Lower leg skin (tissue), 4 donors: ENCODE data around the gene ATP6V0D1. TPM values are rescaled to one million over a fixed set of nuclear protein-coding genes. Genes with fewer than 3 reads are reported as not detected.

Experiments used
- DNase-seq, 2 donors: peaks; one replicate each; pipeline ENCODE4 v3.0.0-alpha.2; 2019; ENCODE audit warnings: low spot score in 2 of 2
- H3K4me3 ChIP-seq: fragments of 200-600 bp; sonication (generic); 2 replicates; pipeline ENCODE4 v1.5.1; 2017; ENCODE audit warnings: mild to moderate bottlenecking, low read depth; ENCODE audit not compliant: poor library complexity, severe bottlenecking
- POLR2A ChIP-seq, 2 donors: fragments of 450-650 bp; IDR thresholded peaks; one replicate each; pipeline ENCODE4 v1.6.1; 2016 to 2017; ENCODE audit warnings: antibody characterized with exemption in 2 of 2, mild to moderate bottlenecking in 1 of 2, moderate library complexity in 1 of 2
- WGBS, 2 donors: methylation state at CpG; one replicate each; pipeline ENCODE4 v1.1.5; 2018; 5-methylcytosine and 5-hydroxymethylcytosine counted together
- intact Hi-C: fragments of 100-400 bp; cut with DNase I; formaldehyde crosslinking; loops from one replicate; pipeline ENCODE4 v1.15.0; 2023; ENCODE audit warnings: low total_unique reads
- total RNA-seq, 4 donors: library from RNA; depleted of rRNA; stranded (reverse); fragments of >200 nt; gene quantifications; one replicate each; pipeline ENCODE4 v1.1.0, GENCODE V29; 2016
- TF ChIP-seq, protein P1 (sequence below), 3 donors: fragments of 450-650 bp; IDR thresholded peaks; one replicate each; pipeline ENCODE4 v1.5.1; 2016; ENCODE audit warnings: antibody characterized with exemption in 3 of 3, mild to moderate bottlenecking in 3 of 3, moderate library complexity in 2 of 3

Gene ATP6V0D1
- 100 to 1,000 TPM; 114 to 141 (median 131) TPM for total RNA-seq

DNA sequence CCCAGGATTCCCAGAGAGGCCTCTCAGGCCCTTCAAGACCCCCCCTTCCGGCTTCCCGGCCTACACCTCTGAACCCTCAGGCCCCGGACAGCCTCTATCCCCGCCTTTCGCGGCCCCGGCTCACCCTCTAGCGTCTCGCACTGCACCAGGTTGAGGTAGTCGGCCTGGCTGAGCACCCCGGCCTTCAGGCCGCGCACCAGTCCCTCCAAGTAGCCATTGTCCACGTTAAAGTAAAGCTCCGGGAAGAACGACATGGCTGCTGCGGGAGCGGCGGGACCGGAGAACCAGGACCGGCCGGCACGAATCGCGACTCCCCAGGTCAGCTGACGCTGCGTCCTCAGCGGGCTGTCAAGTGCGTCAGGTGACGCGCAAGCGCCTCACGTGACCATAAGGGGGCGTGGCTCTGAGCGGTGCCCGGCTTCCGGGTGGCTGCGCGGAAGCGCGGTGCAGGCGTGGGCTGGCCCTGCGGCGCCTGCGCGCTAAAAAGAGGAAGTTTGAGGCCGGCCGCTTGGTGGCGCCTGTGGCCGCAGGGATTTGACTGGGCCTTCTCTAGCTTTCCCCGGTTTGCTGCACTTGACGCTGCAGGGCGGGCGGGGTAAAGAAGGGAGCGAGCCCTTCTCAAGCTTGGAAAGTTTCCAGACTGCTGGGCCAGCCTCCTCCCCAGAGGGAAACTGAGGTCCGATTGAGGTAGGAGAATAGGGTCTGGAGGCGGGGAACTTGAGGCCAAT lies at the start of gene ATP6V0D1:
TSS of gene ATP6V0D1 (minus strand) at position 325 of the 728 bp plus-strand sequence. CDS start at position 254, 71 bp downstream.
- 0% methylated on average over 22 to 57 of the region's 57 CpGs for WGBS, 2 donors
- DNase-seq: peak; percentile 98 to 100
- intact Hi-C loops: no loop called here
- TF ChIP-seq POLR2A (IDR thresholded peaks at IDR 0.05): no peak
- TF ChIP-seq, protein P1, sequence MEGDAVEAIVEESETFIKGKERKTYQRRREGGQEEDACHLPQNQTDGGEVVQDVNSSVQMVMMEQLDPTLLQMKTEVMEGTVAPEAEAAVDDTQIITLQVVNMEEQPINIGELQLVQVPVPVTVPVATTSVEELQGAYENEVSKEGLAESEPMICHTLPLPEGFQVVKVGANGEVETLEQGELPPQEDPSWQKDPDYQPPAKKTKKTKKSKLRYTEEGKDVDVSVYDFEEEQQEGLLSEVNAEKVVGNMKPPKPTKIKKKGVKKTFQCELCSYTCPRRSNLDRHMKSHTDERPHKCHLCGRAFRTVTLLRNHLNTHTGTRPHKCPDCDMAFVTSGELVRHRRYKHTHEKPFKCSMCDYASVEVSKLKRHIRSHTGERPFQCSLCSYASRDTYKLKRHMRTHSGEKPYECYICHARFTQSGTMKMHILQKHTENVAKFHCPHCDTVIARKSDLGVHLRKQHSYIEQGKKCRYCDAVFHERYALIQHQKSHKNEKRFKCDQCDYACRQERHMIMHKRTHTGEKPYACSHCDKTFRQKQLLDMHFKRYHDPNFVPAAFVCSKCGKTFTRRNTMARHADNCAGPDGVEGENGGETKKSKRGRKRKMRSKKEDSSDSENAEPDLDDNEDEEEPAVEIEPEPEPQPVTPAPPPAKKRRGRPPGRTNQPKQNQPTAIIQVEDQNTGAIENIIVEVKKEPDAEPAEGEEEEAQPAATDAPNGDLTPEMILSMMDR (IDR thresholded peaks at IDR 0.05): peak in 1 of 3 donors; percentile 81
- peak within 1 kb of the TSS; percentile 96 for H3K4me3 ChIP-seq

DNA sequence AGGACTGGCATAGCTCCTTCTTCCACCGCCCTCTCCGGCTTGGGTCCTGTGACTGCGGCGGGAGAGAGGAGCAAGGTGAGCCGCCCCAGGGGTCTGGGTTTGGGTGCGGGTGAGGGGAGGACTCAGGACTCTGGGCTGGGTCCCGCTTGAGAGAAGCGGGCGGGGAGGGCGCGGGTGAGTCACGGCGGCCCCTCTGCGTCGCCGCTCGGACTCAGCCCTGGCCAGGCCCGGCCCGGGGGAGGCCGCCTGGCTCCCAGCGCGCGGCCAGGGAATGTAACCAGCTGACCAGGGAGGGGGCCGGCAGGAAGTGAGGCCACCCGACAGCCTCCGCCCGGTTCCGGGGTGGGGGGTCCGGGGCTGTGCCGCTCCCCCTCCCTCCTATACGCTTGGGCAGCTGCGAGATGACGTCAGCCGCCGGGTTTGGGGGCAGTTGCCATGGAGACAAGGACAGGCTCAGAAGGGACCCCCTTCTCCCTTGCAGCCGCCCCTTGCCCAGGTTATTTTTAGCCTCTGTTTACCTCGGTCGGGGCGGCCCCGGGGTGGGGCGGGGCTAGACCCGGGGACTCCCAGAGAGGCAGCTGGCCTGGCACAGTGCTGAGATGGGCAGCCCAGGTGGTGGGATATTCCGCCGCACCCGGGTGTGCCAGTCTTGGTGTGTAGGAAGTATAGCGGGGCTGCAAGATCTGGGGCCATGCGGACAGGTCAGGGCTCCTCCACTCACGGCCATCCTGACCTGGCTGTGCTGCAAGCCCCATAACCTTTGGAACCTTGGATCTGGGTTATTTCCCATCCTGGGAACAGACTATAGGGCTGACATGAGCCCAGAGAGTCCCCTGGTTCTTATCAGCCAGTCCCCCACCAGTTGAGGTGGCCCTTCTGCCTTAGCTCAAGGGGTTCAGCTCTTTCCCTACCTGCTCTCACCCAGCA lies 49.3 kb upstream of the ATP6V0D1 start:
- WGBS, 2 donors: 3 to 4% methylated on average over 27 to 35 of the region's 48 CpGs
- peak; percentile 47 to 95 for DNase-seq
- H3K4me3 ChIP-seq: peak overlapping the region; percentile 89
- TF ChIP-seq POLR2A (IDR thresholded peaks at IDR 0.05): peak in 1 of 2 donors; percentile 9
- TF ChIP-seq, protein P1 (IDR thresholded peaks at IDR 0.05): no peak
- intact Hi-C loops: no loop called here

DNA sequence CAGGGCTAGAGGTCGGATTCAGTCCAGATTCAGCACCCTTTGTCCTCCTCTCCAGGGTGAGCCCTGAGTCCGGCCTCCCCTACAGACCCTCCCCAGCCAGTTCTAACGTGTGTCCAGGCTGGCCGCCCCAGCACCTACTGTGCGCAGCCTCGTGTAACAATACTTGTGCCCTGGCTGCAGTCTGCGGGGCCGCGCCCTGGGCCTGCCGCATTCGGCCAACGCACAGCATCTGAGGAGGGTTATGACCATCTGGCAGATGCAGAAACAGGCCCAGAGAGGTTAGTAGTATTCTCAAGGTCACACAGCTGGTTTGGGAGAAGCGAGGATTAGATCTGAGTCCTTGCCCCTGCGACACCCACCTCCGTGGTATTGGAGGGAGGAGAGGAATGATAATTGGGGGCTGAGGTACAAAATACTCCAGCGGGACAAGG lies 48.6 kb upstream of the ATP6V0D1 start:
- intact Hi-C loops: no loop called here
- DNase-seq: peak in 1 of 2 donors; percentile 85
- WGBS, 2 donors: 3 to 9% methylated on average over 15 to 16 of the region's 16 CpGs
- no peak for TF ChIP-seq POLR2A (IDR thresholded peaks at IDR 0.05)
- TF ChIP-seq, protein P1 (IDR thresholded peaks at IDR 0.05): no peak
- H3K4me3 ChIP-seq: peak overlapping the region; percentile 89

DNA sequence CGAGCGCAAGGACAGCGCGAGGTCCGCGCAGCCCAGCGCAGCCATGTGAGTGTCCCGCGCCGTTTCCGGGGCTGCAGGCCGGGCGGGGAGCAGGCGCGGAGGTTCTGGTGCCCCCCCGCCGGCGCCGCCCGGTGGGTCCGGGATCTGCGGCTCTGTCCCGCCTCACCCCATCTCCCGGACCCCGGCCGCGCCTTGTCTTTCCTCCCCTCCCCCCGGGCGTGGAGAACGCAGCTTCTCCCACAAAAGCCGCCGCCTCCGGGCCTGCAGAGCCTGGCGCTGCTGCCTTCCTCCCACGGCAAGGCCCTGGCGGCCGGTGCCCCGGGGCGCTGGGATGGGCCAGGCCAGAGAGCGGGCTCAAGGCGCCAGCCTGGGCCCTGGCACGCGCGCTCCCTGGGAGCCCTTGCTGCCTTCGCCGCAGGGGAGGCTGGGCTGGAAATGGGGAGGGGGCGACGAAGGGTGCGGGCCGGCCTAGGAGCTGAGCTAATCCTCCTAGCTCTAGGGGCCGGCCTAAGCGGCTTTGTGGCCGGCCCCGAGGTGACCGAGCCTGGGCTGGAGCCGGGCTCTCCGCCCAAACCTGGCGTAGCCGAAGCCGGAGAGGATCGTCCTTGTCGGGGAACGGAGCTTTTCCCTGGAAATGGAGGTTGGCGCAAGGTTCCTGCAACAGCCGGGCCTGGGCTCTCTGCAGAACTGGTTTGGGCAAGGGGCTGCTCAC lies 48.1 kb upstream of the ATP6V0D1 start:
- peak overlapping the region; percentile 89 for H3K4me3 ChIP-seq
- intact Hi-C loops: no loop called here
- peak in 1 of 2 donors; percentile 91 for DNase-seq
- 0% methylated on average over 14 to 22 of the region's 65 CpGs for whole genome bisulfite sequencing, 2 donors
- TF ChIP-seq, protein P1 (IDR thresholded peaks at IDR 0.05): no peak
- no peak for TF ChIP-seq POLR2A (IDR thresholded peaks at IDR 0.05)

DNA sequence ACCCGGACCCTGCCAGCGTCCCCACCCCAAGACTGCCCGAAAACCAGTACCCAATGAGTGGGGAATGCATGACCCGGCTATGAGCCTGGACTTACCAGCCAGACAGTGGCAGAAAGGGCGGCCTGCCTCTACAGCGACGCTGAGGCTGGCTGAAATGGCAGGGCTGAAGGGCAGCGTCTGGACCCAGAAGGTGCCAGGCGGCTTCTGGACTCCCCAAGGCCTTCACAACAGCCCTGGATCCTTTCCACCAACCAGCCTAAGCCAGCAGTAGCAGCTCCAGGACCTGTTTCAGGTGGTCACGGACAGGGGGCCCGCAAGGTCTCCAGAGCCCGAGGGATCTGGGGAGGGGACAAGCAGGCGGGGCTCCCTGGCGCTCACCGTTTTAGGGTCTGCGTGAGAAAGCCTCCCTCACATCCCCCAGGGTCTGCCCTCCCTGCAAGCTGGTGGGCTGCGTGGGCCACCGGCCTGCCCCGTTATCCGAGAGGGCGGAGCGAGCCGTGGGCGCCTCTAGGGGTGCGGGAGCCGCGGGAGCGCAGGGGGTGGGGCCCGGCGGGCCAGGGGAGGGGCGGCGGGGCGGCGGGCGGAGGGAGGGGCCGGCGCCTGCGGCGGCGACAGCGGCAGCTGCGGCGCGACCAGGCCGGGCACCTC lies 47.4 kb upstream of the ATP6V0D1 start, which contains the start of gene RIPOR1:
TSS of gene RIPOR1 (plus strand) at position 608 of the 648 bp plus-strand sequence. CDS start 9,618 bp downstream, outside the sequence.
- H3K4me3 ChIP-seq: peak within 1 kb of the TSS; percentile 89
- WGBS, 2 donors: 30 to 81% methylated on average over 4 to 21 of the region's 45 CpGs
- intact Hi-C loops: no loop called here
- TF ChIP-seq POLR2A (IDR thresholded peaks at IDR 0.05): no peak
- TF ChIP-seq, protein P1 (IDR thresholded peaks at IDR 0.05): no peak
- peak in 1 of 2 donors; percentile 92 for DNase-seq
